NCI-H1105 treated with DMSO at 0.1 percent for 48 hours (cell line): ENCODE measurements around the gene PCSK7.

Experiments
- DNase-seq: peaks from one replicate; lab custom pipeline; 2025; lab: John Stamatoyannopoulos, UW

PCSK7 gene

GRCh38 chr11:117199053-117199915 lies 32.6 kb downstream of the PCSK7 start, which contains the start of gene TAGLN:
Gene TAGLN, plus strand, starts transcription at chr11:117199370. Its CDS starts 3,644 bp downstream, at chr11:117203014.
- DNase-seq: no peak

GRCh38 chr11:117198613-117199012 lies 33.3 kb downstream of the PCSK7 start:
- DNase-seq: no peak

GRCh38 chr11:117197516-117198456 lies 34.1 kb downstream of the PCSK7 start:
- DNase-seq: no peak

DNA sequence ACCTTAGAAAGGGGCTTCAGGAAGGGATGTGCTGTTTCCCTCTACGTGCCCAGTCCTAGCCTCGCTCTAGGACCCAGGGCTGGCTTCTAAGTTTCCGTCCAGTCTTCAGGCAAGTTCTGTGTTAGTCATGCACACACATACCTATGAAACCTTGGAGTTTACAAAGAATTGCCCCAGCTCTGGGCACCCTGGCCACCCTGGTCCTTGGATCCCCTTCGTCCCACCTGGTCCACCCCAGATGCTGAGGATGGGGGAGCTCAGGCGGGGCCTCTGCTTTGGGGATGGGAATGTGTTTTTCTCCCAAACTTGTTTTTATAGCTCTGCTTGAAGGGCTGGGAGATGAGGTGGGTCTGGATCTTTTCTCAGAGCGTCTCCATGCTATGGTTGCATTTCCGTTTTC lies 34.9 kb downstream of the PCSK7 start:
- no peak for DNase-seq

DNA sequence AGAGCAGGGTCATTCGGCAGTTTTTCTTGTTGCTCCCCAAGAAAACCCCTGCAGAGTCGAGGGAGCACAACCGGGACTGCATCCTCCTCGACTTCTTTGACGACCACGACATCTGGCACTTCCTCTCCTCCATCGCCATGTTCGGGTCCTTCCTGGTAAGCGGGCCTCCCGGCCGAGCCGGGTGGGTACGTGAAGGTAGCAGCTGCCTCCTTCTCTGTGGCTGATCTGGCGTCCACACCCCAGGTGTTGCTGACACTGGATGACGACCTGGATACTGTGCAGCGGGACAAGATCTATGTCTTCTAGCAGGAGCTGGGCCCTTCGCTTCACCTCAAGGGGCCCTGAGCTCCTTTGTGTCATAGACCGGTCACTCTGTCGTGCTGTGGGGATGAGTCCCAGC lies 36.1 kb downstream of the PCSK7 start:
- DNase-seq: no peak

DNA sequence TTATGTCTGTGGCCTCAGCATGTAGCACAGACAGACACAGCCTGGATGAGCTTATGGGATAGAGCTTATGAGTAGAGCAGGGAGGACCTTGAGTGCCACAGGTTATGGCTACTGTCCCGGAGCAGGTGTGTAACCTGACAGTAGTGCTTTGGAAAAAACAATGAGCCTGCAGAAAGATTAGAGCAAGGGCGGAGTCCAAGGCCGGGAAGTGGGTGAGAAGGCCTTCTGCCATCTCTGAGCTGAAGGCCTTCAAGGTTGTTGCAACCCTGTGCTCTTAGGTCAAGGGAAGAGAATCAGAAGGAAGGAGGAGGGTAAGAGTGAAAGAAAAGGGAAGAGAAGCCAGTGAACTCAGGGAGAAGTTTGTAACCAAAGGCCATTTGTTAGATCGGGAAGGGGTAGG lies 36.6 kb downstream of the PCSK7 start:
- no peak for DNase-seq

DNA sequence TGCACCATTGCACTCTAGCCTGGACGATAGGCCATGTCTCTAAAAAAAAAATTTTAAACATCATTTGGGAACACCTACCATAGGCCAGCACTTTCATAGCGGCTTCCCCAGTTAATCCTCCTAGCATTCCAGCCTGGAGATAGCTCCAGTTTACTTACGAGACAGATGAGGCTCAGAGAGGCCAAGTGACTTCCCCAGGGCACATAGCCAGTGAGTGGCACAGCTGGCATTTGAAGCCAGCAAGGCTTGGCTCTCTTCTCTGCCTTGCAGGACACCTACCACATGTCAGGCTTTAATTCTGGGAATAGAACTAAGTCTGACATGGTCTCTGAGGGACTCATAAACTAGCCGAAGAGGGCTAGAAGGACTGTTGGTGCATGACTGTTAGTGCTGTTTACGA lies 37.6 kb downstream of the PCSK7 start:
- DNase-seq: no peak

DNA sequence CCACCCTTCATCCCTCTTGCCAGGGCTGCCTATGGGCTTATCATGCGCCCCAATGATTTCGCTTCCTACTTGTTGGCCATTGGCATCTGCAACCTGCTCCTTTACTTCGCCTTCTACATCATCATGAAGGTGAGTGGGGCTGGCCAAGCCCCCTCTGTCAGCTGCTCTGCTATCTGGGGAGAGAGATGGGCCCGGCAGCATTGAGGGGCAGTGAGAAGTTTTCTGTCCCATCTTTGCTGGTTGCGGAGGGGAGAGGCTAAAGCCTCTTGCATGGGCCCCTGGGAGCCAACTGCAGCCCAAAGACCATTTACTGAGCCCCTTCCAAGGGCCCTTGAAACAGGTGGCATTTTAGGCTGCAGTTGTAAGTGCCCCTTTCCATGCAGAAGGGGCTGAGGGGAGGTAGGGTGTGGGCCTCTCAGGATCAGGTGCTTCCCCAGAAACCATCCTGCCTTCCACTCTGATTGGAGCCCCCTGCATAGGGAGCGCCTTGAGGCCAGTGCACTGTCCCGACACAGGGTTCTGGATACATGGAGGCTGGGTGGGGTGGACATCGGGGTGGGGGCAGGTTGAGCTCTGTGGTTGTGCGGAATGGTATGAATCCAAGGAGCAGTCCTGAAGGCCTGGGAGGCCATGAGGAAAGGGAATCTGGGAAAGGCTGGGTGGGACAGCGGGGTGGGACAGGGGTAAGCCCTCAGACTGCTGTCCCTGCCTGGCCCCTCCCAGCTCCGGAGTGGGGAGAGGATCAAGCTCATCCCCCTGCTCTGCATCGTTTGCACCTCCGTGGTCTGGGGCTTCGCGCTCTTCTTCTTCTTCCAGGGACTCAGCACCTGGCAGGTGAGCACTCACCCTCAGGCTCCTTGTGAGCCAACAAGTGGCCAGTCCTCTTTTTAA lies 38.5 kb downstream of the PCSK7 start:
- no peak for DNase-seq

DNA sequence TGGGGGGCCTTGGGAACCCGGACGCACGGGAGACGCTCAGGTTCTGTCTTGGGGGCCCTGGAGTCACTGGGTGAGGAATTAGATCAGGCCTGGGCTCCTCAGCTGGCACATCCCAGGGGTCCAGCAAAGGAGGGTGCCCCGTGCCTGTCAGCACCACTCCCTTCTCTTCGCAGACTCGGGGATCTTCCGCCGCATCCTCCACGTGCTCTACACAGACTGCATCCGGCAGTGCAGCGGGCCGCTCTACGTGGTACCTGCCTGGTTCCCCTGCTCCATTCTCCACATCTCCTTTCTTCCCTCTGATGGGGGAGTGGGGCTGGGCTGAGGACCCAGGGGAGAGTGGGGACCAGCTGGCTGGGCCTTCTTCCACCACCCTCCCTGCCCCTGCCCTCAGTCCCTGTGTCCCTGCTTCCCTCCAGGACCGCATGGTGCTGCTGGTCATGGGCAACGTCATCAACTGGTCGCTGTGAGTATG lies 39.4 kb downstream of the PCSK7 start:
- no peak for DNase-seq

DNA sequence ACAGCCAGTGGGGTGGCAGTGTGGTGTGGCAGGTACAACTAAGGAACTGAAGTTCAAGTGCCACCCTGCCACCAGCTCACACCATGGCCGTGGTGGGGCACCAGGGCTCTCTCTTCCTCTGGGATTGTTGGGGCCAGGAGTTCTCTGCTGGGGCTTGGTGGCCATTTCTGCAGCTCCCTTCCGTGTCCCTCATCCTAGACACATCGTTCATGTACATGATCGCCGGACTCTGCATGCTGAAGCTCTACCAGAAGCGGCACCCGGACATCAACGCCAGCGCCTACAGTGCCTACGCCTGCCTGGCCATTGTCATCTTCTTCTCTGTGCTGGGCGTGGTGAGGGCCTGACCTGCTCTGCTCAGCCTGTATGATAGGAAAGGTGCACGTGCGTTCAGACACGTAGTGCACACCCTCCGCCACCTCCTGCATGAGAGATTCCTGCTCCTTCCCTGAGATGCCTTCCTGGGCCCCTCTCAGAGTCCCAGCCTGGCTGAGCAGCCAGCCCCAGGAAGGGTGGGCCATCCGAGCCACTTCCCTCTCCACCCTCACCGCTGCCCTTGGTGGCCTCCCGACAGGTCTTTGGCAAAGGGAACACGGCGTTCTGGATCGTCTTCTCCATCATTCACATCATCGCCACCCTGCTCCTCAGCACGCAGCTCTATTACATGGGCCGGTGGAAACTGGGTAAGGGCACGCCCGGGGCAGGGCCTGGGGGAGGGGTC lies 40.0 kb downstream of the PCSK7 start:
- no peak for DNase-seq

GRCh38 chr11:117189941-117190544 lies 41.8 kb downstream of the PCSK7 start:
- DNase-seq: no peak

GRCh38 chr11:117189191-117189940 lies 42.5 kb downstream of the PCSK7 start:
- no peak for DNase-seq

DNA sequence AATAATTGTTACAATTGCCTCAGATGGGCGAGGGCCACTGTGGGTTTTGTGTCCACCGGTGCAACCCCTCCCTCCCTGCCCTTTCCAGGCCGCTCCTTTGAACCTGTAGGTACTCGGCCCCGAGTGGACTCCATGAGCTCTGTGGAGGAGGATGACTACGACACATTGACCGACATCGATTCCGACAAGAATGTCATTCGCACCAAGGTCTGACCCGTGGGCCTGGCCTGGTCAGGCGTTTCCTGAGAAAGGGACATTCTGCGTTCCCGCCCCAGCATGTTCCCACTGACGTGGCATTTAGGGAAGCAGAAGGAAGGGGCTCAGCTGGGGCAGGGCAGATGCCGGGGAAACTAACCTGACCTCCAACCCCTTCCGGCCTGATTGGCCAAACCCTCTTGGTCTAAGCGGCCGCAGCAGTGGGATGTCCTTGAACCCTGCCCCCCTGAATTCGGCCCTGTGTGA lies 43.2 kb downstream of the PCSK7 start:
- DNase-seq: no peak

DNA sequence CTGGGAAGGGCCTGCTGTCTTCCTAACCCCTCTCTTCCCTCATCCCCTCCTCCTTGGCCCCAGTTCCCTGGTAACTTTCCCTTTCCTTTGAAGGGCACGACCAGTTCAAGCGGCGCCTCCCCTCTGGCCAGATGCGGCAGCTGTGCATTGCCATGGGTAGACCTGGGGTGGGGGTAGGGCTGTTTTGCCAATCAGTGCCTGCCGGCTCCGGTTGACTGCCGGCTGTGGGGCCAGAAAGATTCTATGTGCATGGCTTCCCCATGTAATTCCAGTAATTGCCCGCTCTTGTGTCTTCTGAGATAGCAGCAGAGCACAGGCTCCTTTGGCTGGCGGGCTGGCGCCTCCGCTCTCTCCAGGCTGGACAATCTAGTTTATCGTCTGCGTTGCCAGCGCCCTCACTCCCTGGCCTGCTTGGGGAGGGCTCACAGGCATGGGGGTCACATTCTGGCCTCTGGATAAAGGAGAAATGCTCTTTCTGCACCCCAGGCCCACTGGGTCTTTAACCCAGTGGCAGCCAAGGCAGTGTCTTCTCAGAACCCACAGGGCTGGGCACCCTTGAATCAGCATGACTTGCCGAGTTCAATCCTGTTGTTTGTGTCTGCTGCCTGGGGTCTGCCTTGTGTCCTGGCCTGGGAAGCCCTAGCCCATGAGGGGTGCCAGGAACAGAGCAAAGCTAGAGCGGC lies 43.9 kb downstream of the PCSK7 start:
- DNase-seq: no peak

GRCh38 chr11:117187428-117187798 lies 44.5 kb downstream of the PCSK7 start:
- no peak for DNase-seq

DNA sequence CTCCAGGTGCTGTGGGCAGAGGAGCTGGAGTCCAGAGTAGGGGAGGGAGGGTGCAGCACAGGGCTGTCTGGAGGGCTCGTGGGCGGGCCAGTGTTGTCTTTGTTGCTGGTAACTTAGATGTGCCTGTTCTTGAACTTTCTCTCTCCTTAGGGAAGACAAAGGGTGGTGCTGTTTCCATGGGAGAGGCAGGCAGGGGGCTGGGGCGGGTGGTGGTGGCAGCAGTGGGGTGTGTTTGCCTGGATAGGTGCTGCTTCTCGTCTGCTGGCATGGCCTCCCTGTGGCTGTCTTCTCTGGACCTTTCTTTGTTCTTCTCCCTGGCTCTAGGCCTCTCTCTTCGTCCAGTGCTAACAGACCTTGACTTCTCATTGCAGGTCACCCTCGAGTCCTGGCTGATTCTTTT lies 44.9 kb downstream of the PCSK7 start:
- no peak for DNase-seq

GRCh38 chr11:117186431-117186761 lies 45.5 kb downstream of the PCSK7 start:
- DNase-seq: no peak

- DNase-seq: no peak
Measured at GRCh38 chr11:117185736-117186430, 46.0 kb downstream of the PCSK7 start.
